ENCODE data around the gene MNS1.

GRCh38 chr15:56432304-56432703, 32.6 kb downstream of the MNS1 start:
- TF ChIP-seq CTCF (conservative IDR thresholded peaks at IDR 0.05 in 1 of 2, IDR thresholded peaks at IDR 0.05 in 1 of 2; ENCODE audit: low read depth in 1 of 2, low read length in 2 of 2) (no peak), EZH2 (IDR thresholded peaks at IDR 0.05; ENCODE audit: low read length, missing control alignments) (no peak)

Measured in fibroblast of lung (primary cell).